Activated T-cell treated with anti-CD3 and anti-CD28 coated beads, Interleukin-2, amount 50 U/mL, for 4 hours (primary cell): Measurements from ENCODE around the gene RAPGEF4. TPM values are rescaled to one million over a fixed set of nuclear protein-coding genes. Genes with fewer than 3 reads are reported as not detected.
"Not testable (repeated sequence)": the region's sequence is repeated elsewhere in the genome, so short reads cannot be mapped to it uniquely, and the experiment has no call there.

ENCODE experiments used
- ATAC-seq, 2 donors: fragments of 200-7000 bp; cut with Tn5 transposase; one replicate each; pipeline ENCODE4 v1.10.0; 2021
- DNase-seq: peaks from one replicate; pipeline ENCODE4 v3.0.0-alpha.2; 2020
- H3K27me3 Mint-ChIP-seq: one replicate; pipeline ENCODE4 v1.8.0; 2021; ENCODE audit warnings: low read depth, mixed read lengths
- H3K36me3 Mint-ChIP-seq: one replicate; pipeline ENCODE4 v1.8.0; 2022; ENCODE audit warnings: mixed read lengths; ENCODE audit not compliant: insufficient read depth
- H3K4me1 Mint-ChIP-seq: one replicate; pipeline ENCODE4 v1.8.0; 2021; ENCODE audit warnings: low read depth, mixed read lengths
- H3K4me3 Mint-ChIP-seq: one replicate; pipeline ENCODE4 v1.8.0; 2021; ENCODE audit warnings: mild to moderate bottlenecking, moderate library complexity, mixed read lengths
- H3K9me3 Mint-ChIP-seq: one replicate; pipeline ENCODE4 v1.8.0; 2021; ENCODE audit warnings: mixed read lengths
- total RNA-seq, 3 donors: library from RNA; stranded (reverse); gene quantifications; one replicate each; pipeline ENCODE4 v1.2.1, GENCODE V29; 2021

The RAPGEF4 gene
- total RNA-seq, 3 donors from 2014 or later: 0.20 to 0.47 (median 0.33) TPM

DNA sequence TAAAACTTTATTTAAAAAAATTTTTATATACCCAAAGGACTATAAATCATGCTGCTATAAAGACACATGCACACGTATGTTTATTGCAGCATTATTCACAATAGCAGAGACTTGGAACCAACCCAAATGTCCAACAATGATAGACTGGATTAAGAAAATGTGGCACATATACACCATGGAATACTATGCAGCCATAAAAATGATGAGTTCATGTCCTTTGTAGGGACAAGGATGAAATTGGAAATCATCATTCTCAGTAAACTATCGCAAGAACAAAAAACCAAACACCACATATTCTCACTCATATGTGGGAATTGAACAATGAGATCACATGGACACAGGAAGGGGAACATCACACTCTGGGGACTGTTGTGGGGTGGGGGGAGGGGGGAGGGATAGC, 358.0 kb downstream of the RAPGEF4 start:
- ATAC-seq, H3K4me3 Mint-ChIP-seq, H3K9me3 Mint-ChIP-seq, H3K36me3 Mint-ChIP-seq, H3K27me3 Mint-ChIP-seq, DNase-seq, H3K4me1 Mint-ChIP-seq: not testable (repeated sequence)

DNA sequence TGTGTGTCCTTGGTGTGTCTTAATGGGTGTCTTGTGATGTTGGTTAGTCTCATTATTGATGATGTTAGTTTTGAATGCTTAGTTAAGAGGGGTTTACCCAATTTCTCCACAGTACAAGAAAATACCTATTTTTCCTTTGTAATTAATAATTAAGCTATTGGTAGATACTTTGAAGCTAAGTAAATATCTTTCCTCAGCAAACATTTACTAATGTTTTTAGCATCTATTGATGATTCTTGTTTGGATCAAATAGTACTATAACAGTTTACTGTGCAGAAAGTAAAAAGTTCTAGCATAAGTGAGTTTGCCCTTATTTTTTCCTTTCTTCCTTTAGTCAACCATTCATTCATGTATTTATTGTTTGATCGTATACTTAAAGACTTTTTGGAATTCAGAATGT, 359.1 kb downstream of the RAPGEF4 start:
- Mint-ChIP-seq H3K9me3 (no peaks in the 10 kb centered on the region), H3K36me3 (no peaks in the 10 kb centered on the region), H3K4me3 (no peak overlapping the region), H3K27me3 (no peaks in the 10 kb centered on the region), H3K4me1 (peaks cover 2% of the 10 kb centered on the region)
- DNase-seq (no peak), ATAC-seq (no peak)

DNA sequence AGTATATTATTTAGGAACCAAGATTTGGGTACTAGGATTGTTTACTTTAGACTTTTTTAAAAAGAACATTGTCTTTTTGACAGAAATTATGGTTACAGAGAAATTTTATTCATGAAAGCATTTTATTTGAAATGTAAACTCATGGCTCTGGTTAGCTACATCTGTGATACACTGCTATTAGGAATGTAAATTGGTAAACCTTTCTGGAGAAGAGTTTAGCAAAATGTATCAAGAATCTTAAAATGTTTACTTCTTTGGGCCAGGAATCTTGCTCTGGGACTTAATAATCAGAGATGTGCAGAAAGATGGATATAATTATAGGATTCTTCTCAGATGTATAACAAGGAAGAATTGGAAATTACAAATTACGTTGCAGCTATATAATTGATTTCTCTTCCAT, 359.7 kb downstream of the RAPGEF4 start:
- no peak overlapping the region for H3K4me3 Mint-ChIP-seq
- H3K9me3 Mint-ChIP-seq: no peaks in the 10 kb centered on the region
- ATAC-seq (no peak), DNase-seq (no peak)
- H3K4me1 Mint-ChIP-seq: peaks cover 2% of the 10 kb centered on the region
- H3K27me3 Mint-ChIP-seq: no peaks in the 10 kb centered on the region
- no peaks in the 10 kb centered on the region for H3K36me3 Mint-ChIP-seq

DNA sequence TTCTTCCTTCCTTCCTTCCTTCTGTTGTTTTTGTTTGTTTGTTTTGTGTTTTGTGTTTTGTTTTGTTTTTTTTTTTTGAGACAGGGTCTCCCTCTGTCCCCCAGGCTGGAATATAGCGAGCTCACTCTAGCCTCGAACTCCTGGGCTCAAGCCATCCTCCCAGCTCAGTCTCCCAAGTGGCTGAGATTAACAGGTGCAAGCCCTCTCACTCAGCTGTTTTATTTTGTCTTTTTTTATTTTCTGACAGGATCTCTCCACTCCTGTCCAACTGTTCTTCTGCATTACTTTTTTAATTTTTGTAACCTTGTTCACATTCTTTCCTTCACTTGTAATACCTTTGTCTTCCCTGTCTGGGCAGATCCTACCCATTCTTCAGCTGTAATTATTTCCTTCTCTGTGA, 363.6 kb downstream of the RAPGEF4 start:
- Mint-ChIP-seq H3K4me3 (no peak overlapping the region), H3K4me1 (peaks cover 6% of the 10 kb centered on the region), H3K36me3 (no peaks in the 10 kb centered on the region), H3K9me3 (no peaks in the 10 kb centered on the region), H3K27me3 (no peaks in the 10 kb centered on the region)
- ATAC-seq: no peak
- DNase-seq: no peak

DNA sequence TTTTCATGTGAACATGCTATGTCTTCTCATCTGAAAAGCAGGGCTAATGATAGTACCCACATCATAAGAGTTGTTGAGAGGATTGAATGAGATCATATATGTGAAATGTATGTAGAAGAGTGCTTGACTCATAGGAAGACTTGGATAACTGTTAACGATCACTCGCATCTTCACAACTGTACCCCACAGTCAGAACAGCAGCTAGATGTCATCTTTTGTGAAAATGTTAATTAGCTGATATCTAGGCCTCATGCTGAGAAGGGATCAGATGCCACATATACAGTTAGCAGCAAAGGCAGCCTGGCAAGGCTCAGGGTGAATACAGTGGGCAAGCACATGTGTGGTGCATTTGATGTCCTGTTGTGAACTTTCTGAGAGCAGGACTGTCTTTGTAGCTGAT, 364.2 kb downstream of the RAPGEF4 start:
- Mint-ChIP-seq H3K27me3 (no peaks in the 10 kb centered on the region), H3K36me3 (no peaks in the 10 kb centered on the region), H3K9me3 (no peaks in the 10 kb centered on the region), H3K4me3 (no peak overlapping the region), H3K4me1 (peaks cover 6% of the 10 kb centered on the region)
- DNase-seq (no peak), ATAC-seq (peak; percentile 63 to 64)

DNA sequence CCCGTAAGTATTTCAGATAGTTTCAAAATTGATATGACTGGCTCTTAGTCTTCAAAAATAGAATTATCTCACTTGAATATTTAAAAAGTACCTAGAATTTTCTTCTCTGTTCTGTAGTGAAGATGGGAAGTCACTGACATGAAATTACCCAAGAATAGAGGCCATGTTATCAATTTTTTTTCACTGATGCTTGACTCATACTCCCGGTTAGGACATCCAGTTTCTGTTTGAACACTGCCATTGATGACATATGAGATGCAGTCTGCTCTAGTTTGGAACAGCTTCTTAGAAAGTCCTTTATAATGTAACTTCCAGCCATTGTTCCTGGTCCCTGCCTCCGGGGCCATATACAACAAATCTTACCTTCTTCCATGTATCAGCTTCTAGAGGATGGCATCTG, 366.0 kb downstream of the RAPGEF4 start:
- peak overlapping the region; percentile 16 for H3K4me3 Mint-ChIP-seq
- no peaks in the 10 kb centered on the region for H3K9me3 Mint-ChIP-seq
- no peaks in the 10 kb centered on the region for H3K27me3 Mint-ChIP-seq
- H3K36me3 Mint-ChIP-seq: no peaks in the 10 kb centered on the region
- ATAC-seq (peak; percentile 58 to 64), DNase-seq (no peak)
- H3K4me1 Mint-ChIP-seq: peaks cover 6% of the 10 kb centered on the region

Other genes starting within 250 kb of the RAPGEF4 start
- 10 to 100 TPM; 18.3 to 22.9 (median 19.5) TPM for gene PDK1, start 179.8 kb upstream of the RAPGEF4 start, total RNA-seq